B cell (primary cell): ENCODE data around the gene HIP1. TPM values are rescaled to one million over a fixed set of nuclear protein-coding genes. Genes with fewer than 3 reads are reported as not detected.

Experiments used
- ATAC-seq: fragments of 200-7000 bp; cut with Tn5 transposase; one replicate; pipeline ENCODE4 v1.10.0; 2021; ENCODE audit warnings: low read depth, mild to moderate bottlenecking, moderate number of reproducible peaks, moderate library complexity
- CTCF ChIA-PET: fragments of 350-600 bp; sonication (Branson Sonifier 250); formaldehyde crosslinking; loops from one replicate; lab custom pipeline; 2021; ENCODE audit warnings: antibody characterized with exemption, inconsistent platforms; lab: Charles Lee
- POLR2A ChIA-PET: fragments of 350-600 bp; sonication (Branson Sonifier 250); formaldehyde crosslinking; loops from one replicate; lab custom pipeline; 2021; ENCODE audit warnings: antibody characterized with exemption; lab: Charles Lee
- DNase-seq: peaks from one replicate; pipeline ENCODE4 v3.0.0; 2013
- H2AFZ ChIP-seq: 2 replicates; pipeline ENCODE4 v1.6.1; 2012; ENCODE audit warnings: mild to moderate bottlenecking, low read depth, low read length; ENCODE audit not compliant: insufficient read depth, poor library complexity, severe bottlenecking
- H3K27ac ChIP-seq, 2 donors: 1 replicate in 1 of 2; 2 replicates in 1 of 2; pipeline ENCODE4 v1.5.1; 2012 to 2013; ENCODE audit warnings: low read length in 2 of 2, mild to moderate bottlenecking in 2 of 2, moderate library complexity in 1 of 2
- H3K27me3 ChIP-seq, 4 experiments: fragments of 200-600 bp in 1 of 4; sonication (generic) in 1 of 4; replicated peaks in 1 of 4; 1 replicate in 2 of 4; 2 replicates in 2 of 4; pipeline versions ENCODE4 v1.6.1 to v1.7.0; 2013 to 2016; ENCODE audit warnings: low read length in 3 of 4, mild to moderate bottlenecking in 2 of 4, mixed read lengths in 1 of 4, moderate library complexity in 1 of 4; ENCODE audit not compliant: insufficient read depth in 4 of 4, control insufficient read depth in 3 of 4; ENCODE audit errors: control extremely low read depth in 1 of 4
- H3K36me3 ChIP-seq, 2 experiments: replicated peaks in 1 of 2; 1 replicate in 1 of 2; 2 replicates in 1 of 2; pipeline versions ENCODE4 v1.6.1 to v1.7.1; 2013; ENCODE audit warnings: low read length in 1 of 2; ENCODE audit not compliant: insufficient read depth in 2 of 2, control insufficient read depth in 1 of 2; ENCODE audit errors: control extremely low read depth in 1 of 2, extremely low read depth in 1 of 2
- H3K4me1 ChIP-seq, 2 donors: fragments of 200-600 bp in 1 of 2; sonication (generic) in 1 of 2; 1 replicate in 1 of 2; 2 replicates in 1 of 2; pipeline versions ENCODE4 v1.5.1 to v1.6.1; 2013 to 2017; ENCODE audit warnings: low read length in 2 of 2; ENCODE audit not compliant: control insufficient read depth in 2 of 2, insufficient read depth in 2 of 2
- H3K4me2 ChIP-seq: replicated peaks from 2 replicates; pipeline ENCODE3; 2012; ENCODE audit warnings: mild to moderate bottlenecking, low read depth, low read length; ENCODE audit not compliant: poor library complexity, severe bottlenecking
- H3K4me3 ChIP-seq, 5 experiments: fragments of 200-600 bp in 1 of 5; sonication (generic) in 1 of 5; 1 replicate in 3 of 5; 2 replicates in 2 of 5; pipeline versions ENCODE4 v1.5.1 to v1.7.0; 2011 to 2016; ENCODE audit warnings: low read length in 4 of 5, mild to moderate bottlenecking in 4 of 5, low read depth in 2 of 5, control low read depth in 1 of 5, moderate library complexity in 1 of 5; ENCODE audit not compliant: insufficient read depth in 1 of 5; ENCODE audit errors: control extremely low read depth in 1 of 5, extremely low read depth in 1 of 5
- H3K79me2 ChIP-seq: fragments of 200-600 bp; sonication (generic); one replicate; pipeline ENCODE4 v1.6.0; 2016; ENCODE audit warnings: low read length; ENCODE audit not compliant: control insufficient read depth, insufficient read depth
- H3K9ac ChIP-seq: fragments of 200-600 bp; sonication (generic); 2 replicates; pipeline ENCODE4 v1.6.1; 2017; ENCODE audit warnings: mild to moderate bottlenecking, low read length, moderate library complexity
- H3K9me3 ChIP-seq, 3 donors: one replicate each; pipeline versions ENCODE4 v1.6.1 to v1.7.1; 2013; ENCODE audit warnings: low read length in 2 of 3; ENCODE audit not compliant: control insufficient read depth in 2 of 3, insufficient read depth in 1 of 3; ENCODE audit errors: control extremely low read depth in 1 of 3
- H4K20me1 ChIP-seq: 2 replicates; pipeline ENCODE4 v1.6.0; 2012; ENCODE audit warnings: mild to moderate bottlenecking, low read length; ENCODE audit not compliant: insufficient read depth, control insufficient read depth, poor library complexity, severe bottlenecking
- H3K27ac Mint-ChIP-seq: one replicate; pipeline ENCODE4 v1.8.0; 2021; ENCODE audit warnings: mixed read lengths
- H3K27me3 Mint-ChIP-seq: one replicate; pipeline ENCODE4 v1.8.0; 2021; ENCODE audit warnings: mixed read lengths
- H3K4me1 Mint-ChIP-seq: one replicate; pipeline ENCODE4 v1.8.0; 2021; ENCODE audit warnings: mixed read lengths
- H3K4me3 Mint-ChIP-seq: one replicate; pipeline ENCODE4 v1.8.0; 2021; ENCODE audit warnings: mixed read lengths
- H3K9me3 Mint-ChIP-seq: one replicate; pipeline ENCODE4 v1.8.0; 2022; ENCODE audit warnings: mixed read lengths; ENCODE audit not compliant: insufficient read depth
- EZH2 ChIP-seq: IDR thresholded peaks from 2 replicates; pipeline ENCODE4 v1.6.1; 2012; ENCODE audit warnings: borderline replicate concordance, low read depth, mild to moderate bottlenecking, moderate library complexity, low read length; ENCODE audit not compliant: insufficient read depth, poor library complexity, severe bottlenecking
- WGBS: methylation state at CpG from one replicate; pipeline ENCODE4 v1.1.5; 2013; ENCODE audit warnings: missing lambda C conversion rate; ENCODE audit not compliant: insufficient coverage; 5-methylcytosine and 5-hydroxymethylcytosine counted together
- intact Hi-C: fragments of 100-400 bp; cut with micrococcal nuclease; formaldehyde crosslinking; loops from one replicate; pipeline ENCODE4 v1.10.0; 2022
- polyA plus RNA-seq: library from polyadenylated mRNA; depleted of rRNA; stranded (reverse); fragments of >200 nt; gene quantifications from 2 replicates; pipeline ENCODE4 v1.2.3, GENCODE V29; 2012
- total RNA-seq, 2 donors: library from RNA; stranded (reverse); fragments of 120-200 nt in 1 of 2; gene quantifications; 1 replicate in 1 of 2; 2 replicates in 1 of 2; pipeline versions ENCODE4 v1.2.3 to v1.2.4, GENCODE V29; 2013 to 2022
- TF ChIP-seq, protein P1 (sequence below): fragments of 200-600 bp; IDR thresholded peaks from one replicate; pipeline ENCODE4 v1.8.0; 2022; ENCODE audit warnings: antibody characterized with exemption, mild to moderate bottlenecking

The HIP1 gene
- total and polyA plus RNA-seq, 2 donors (not counting 1 experiment from before 2014, with no cell fraction given), result 6.5 to 16.7 TPM

DNA sequence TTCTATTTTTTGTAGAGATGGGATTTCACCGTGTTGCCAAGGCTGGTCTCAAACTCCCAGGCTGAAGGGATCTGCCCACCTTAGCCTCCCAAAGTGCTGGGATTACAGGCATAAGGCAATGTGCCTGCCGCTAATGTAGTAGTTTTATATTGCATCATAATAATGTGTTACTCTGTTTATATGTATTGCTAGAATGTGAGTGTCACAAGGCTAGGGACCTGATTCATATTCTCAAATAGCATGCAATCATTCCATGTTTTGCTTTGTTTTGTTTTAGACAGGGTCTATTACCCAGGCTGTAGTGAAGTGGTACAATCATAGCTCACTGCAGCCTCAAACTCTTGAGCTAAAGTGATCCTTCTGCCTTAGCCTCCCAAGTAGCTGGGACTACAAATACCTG, 19.8 kb upstream of the HIP1 start:
- TF ChIP-seq, protein P1, sequence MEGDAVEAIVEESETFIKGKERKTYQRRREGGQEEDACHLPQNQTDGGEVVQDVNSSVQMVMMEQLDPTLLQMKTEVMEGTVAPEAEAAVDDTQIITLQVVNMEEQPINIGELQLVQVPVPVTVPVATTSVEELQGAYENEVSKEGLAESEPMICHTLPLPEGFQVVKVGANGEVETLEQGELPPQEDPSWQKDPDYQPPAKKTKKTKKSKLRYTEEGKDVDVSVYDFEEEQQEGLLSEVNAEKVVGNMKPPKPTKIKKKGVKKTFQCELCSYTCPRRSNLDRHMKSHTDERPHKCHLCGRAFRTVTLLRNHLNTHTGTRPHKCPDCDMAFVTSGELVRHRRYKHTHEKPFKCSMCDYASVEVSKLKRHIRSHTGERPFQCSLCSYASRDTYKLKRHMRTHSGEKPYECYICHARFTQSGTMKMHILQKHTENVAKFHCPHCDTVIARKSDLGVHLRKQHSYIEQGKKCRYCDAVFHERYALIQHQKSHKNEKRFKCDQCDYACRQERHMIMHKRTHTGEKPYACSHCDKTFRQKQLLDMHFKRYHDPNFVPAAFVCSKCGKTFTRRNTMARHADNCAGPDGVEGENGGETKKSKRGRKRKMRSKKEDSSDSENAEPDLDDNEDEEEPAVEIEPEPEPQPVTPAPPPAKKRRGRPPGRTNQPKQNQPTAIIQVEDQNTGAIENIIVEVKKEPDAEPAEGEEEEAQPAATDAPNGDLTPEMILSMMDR, result no peak
- TF ChIP-seq EZH2, result no peak
- Histone ChIP-seq H4K20me1 (no peaks in the 10 kb centered on the region), H3K4me2 (no peak overlapping the region), H3K4me1 (no peaks in the 10 kb centered on the region), H3K79me2 (no peaks in the 10 kb centered on the region), H3K27me3 (no peaks in the 10 kb centered on the region), H3K4me3 (no peak overlapping the region), H2AFZ (no peak overlapping the region), H3K9ac (no peak overlapping the region), H3K27ac (no peak overlapping the region), H3K9me3 (no peaks in the 10 kb centered on the region), H3K36me3 (no peaks in the 10 kb centered on the region)
- POLR2A ChIA-PET, result no interaction called here
- CTCF ChIA-PET, result interaction anchor here (0.6 kb wide), 1 partner anchor 306 kb away, joined by 3 read pairs; no protein-coding TSS in a partner anchor
- H3K9me3 Mint-ChIP-seq, result no peaks in the 10 kb centered on the region
- no peak overlapping the region for H3K27ac Mint-ChIP-seq
- no peaks in the 10 kb centered on the region for H3K27me3 Mint-ChIP-seq
- intact Hi-C loops, result no loop called here
- ATAC-seq (no peak), DNase-seq (no peak)
- peaks cover 7% of the 10 kb centered on the region for H3K4me1 Mint-ChIP-seq
- WGBS, result 100% methylated on average over 1 of the region's 2 CpGs
- no peak overlapping the region for H3K4me3 Mint-ChIP-seq

DNA sequence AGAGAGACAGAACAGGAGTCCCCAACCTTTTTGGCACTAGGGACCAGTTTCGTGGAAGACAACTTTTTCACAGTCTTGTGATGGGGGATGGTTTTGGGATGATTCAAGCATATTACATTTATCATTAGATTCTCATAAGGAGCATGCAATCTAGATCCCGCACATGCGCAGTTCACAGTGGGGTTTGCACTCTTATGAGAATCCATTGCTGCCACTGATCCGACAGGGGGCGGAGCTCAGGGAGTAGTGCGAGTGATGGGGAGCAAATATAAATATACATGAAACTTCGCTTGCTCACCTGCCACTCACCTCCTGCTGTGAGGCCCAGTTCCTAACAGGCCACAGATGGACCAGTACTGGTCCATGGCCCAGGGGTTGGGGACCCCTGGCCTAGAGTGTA, 19.1 kb upstream of the HIP1 start:
- no peaks in the 10 kb centered on the region for H3K9me3 Mint-ChIP-seq
- no peaks in the 10 kb centered on the region for H3K27me3 Mint-ChIP-seq
- POLR2A ChIA-PET, result no interaction called here
- Histone ChIP-seq H3K4me2 (no peak overlapping the region), H3K79me2 (no peaks in the 10 kb centered on the region), H3K27ac (no peak overlapping the region), H3K36me3 (no peaks in the 10 kb centered on the region), H3K9ac (no peak overlapping the region), H3K27me3 (no peaks in the 10 kb centered on the region), H3K4me1 (no peaks in the 10 kb centered on the region), H3K9me3 (no peaks in the 10 kb centered on the region), H3K4me3 (no peak overlapping the region), H4K20me1 (no peaks in the 10 kb centered on the region), H2AFZ (no peak overlapping the region)
- DNase-seq (no peak), ATAC-seq (no peak)
- no peak overlapping the region for H3K4me3 Mint-ChIP-seq
- no peak overlapping the region for H3K27ac Mint-ChIP-seq
- H3K4me1 Mint-ChIP-seq, result peaks cover 8% of the 10 kb centered on the region
- intact Hi-C loops, result no loop called here
- no CpG with 5 or more reads among the region's 7 CpGs for WGBS
- TF ChIP-seq EZH2, result no peak
- TF ChIP-seq, protein P1, result no peak
- CTCF ChIA-PET, result interaction anchor here (1.0 kb wide), 1 partner anchor 17 kb away, joined by 3 read pairs; no protein-coding TSS in a partner anchor
